ENCODE measurements around the gene ALDH7A1.
"Not testable (repeated sequence)": the region's sequence is repeated elsewhere in the genome, so short reads cannot be mapped to it uniquely, and the experiment has no call there.

ALDH7A1 gene

DNA sequence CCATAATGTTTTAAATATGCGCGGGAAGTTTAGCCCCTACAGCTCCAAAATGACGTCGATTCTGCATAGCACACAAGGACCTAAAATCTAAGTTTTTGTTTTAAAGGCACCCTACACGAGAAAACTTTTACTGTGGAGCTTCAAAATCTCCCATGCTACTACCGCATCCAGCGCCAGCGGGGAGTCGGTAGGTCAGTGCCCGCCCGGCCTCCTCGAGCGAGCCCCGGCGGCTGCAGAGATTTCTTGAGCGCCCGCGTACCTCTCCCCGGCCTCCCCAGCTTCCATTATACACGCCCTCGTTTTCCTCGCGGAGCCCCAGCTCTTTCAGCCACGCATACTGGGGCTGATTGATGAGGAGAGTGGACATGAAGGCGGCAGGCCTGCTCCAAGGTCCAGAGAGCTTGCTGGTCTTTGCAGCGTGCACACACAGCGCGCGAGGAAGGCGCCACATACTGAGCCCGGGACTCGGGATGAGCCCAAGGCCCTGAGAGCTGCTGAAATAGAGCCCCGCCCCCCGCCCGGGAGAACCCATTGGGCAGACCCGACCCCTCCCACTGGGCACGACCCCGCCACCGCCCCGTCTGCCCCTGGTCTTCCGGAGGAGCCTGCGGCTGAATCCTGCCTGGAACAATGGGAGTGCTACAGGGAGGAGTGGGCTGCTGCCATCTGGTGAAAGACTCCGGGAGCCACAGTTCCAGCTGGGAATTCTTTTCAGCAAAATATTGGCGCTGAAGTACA, at the start of gene ALDH7A1:
Gene ALDH7A1, minus strand, starts transcription at position 472 of the 738 bp plus-strand sequence. Its CDS starts 21 bp downstream, at position 451.
- DNase-seq, result peak; percentile 97

DNA sequence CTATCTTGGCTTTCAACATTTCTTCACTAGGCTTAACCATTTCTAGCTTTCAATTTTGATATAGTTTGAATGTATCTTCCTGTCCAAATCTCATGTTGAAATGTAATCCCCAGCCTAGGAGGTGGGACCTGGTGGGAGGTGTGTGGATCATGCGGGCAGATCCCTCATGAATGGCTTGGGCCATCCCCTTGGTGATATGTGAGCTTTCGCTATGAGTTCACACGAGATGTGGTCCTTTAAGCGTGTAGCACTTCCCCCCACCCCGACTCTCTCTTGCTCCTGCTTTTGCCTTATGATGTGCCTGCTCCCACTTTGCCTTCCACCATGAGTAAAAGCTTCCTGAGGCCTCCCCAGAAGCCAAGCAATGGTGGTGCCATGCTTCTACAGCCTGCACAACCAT, 46.4 kb upstream of the ALDH7A1 start:
- no peak for DNase-seq

DNA sequence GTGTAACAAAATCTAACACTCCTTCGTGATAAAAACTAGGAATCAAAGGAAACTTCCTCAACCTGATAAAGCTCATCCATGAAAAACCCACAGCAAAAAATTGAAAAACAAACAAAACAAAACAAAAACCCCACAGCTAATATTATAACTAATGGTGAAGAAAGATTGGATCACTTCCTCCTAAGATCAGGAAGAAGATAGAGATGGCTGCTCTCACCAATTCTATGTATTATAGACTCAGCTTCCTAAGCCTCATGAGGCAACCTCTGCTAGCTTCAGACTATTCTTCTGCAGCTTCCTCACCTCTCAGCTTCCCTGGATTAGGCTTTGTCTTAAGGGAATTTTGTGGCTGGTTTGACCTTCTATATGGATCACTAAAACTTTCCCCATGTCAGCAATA, 45.8 kb upstream of the ALDH7A1 start:
- no peak for DNase-seq

DNA sequence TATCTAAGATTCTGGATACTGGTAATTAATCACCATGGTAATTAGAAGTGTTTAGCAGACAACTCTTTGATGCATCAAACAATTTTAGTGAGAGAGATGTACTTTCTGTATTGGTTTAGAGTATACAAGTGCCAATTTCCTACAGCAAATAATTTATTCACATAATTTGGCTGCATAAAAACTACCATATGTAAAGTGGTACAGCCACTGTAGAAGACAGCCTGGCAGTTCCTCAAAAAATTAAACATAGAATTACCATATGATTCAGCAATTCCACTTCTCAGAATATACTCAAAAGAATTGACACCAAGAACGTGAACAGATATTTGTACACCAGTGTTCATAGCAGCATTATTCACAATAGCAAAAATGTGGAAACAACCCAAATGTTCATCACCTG, 41.9 kb upstream of the ALDH7A1 start:
- no peak for DNase-seq

DNA sequence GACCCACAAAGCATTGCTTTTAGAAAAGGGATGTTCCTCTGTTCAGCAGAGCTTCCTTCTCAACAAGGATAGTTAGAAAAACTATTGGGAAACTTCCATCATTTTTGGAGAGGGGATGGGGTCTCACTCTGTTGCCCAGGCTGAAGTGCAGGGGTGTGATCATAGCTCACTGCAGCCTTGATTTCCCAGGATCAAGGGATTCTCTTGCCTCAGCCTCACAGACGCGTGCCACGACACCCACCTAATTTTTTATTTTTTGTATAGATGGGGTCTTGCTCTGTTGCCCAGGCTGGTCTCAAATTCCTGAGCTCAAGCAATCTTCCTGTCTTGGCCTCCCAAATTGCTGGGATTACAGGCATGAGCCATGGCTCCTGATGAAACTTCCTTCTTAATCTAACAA, 40.6 kb upstream of the ALDH7A1 start:
- no peak for DNase-seq

GRCh38 chr5:126633552-126633951, 38.5 kb upstream of the ALDH7A1 start:
- DNase-seq, result no peak

GRCh38 chr5:126631920-126632319, 36.9 kb upstream of the ALDH7A1 start:
- no peak for DNase-seq

GRCh38 chr5:126628102-126628501, 33.1 kb upstream of the ALDH7A1 start:
- DNase-seq, result no peak

DNA sequence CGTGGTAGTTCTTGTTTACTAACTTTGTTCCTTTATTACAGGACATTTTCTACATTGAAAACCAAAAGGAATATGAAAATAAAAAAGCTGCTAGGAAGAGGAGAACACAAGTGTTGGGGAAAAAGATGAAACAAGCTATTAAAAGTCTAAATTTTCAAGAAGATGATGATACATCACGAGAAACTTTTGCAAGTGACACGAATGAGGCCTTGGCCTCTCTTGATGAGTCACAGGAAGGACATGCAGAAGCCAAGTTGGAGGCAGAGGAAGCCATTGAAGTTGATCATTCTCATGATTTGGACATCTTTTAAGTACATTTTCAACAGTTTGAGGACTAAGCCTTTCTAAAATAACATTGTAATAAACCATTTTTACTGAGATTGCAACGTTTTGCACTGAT, 29.5 kb upstream of the ALDH7A1 start:
- no peak for DNase-seq

- no peak for DNase-seq
These were observed 24.8 kb upstream of the ALDH7A1 start for GRCh38 chr5:126619781-126620180.

DNA sequence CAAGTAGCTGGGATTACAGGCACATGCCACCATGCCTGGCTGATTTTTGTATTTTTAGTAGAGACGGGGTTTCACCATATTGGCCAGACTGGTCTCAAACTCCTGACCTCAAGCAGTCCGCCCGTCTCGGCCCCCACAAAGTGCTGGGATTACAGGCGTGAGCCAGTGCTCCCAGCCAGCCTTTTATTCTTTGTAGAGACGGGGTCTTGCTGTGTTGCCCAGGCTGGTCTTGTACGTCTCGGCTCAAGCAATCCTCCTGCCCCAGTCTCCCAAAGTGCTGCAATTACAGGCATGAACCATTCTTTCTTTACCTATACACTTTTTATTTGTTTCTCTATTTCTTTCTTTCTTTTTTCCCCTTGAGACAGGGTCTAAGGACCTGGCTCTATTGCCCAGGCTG, 22.6 kb upstream of the ALDH7A1 start:
- DNase-seq, result not testable (repeated sequence)

- DNase-seq, result no peak
These were observed 20.3 kb upstream of the ALDH7A1 start for GRCh38 chr5:126615286-126615685.

DNA sequence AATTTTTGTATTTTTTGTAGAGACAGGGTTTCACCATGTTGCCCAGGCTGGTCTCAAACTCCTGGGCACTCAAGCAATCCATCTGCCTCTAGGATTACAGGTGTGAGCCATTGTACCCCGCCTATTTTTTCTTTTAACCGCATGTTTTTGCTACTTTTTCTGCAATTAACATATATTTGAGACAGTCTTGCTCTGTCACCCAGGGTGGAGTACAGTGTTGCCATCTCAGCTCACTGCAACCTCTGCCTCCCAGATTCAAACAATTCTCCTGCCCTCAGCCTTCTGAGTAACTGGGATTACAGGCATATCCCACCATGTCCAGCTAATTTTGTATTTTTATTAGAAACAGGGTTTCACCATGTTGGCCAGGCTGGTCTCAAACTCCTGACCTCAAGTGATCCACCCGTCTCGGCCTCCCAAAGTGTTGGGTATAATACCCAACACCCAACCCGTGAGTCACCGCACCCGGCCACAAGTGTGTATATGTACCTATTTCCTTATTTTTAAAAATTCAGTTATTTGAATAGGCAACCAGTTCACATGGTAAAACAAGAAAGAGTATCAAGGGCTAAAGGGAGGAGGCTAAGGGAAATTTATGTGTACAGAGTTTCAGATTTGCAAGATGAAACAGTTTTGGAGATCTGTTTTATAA, 19.0 kb upstream of the ALDH7A1 start:
- DNase-seq, result no peak

DNA sequence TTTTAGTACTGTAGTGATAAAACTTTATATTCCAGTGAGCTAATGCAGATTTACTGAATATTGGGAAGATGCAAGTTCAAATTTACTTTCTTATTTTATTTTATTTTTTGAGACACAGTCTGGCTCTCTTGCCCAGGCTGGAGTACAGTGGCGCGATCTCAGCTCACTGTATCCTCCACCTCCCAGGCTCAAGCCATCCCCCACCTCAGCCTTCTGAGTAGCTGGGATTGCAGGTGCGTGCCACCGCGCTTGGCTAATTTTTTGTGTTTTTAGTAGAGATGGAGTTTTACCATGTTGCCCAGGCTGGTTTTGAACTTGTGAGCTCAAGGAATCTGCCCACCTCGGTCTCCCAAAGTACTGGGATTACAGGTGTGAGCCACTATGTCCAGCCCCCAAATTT, 15.6 kb upstream of the ALDH7A1 start:
- DNase-seq, result no peak

DNA sequence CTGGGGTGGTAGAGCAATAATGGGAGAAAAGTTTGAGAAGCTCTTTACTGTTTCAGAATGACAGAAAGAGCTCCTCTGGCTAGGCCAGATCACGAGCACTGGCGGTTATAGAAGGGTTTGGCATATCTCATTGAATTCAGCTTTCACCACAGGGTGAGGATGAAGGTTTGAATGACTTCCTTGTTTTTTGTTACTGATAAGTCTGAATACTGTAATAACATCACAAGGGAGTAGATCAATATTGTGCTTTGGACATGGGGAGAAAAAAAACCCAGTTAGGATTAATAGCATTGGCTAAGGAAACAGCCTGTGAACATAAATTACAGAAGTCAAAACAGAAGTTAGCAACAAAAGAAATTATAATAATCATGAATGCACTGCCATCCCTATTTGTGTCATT, 15.1 kb upstream of the ALDH7A1 start:
- DNase-seq, result no peak

GRCh38 chr5:126605525-126605924, 10.5 kb upstream of the ALDH7A1 start:
- DNase-seq, result no peak

- DNase-seq, result no peak
These were observed 8.5 kb upstream of the ALDH7A1 start for GRCh38 chr5:126603402-126603991.

GRCh38 chr5:126600631-126601511, 5.9 kb upstream of the ALDH7A1 start, which contains the start of gene PHAX:
TSS of gene PHAX (plus strand) at chr5:126600947. CDS start at chr5:126600963, 16 bp downstream.
- peak; percentile 87 for DNase-seq

- not testable (repeated sequence) for DNase-seq
These were observed 5.1 kb upstream of the ALDH7A1 start for GRCh38 chr5:126599971-126600630.

DNA sequence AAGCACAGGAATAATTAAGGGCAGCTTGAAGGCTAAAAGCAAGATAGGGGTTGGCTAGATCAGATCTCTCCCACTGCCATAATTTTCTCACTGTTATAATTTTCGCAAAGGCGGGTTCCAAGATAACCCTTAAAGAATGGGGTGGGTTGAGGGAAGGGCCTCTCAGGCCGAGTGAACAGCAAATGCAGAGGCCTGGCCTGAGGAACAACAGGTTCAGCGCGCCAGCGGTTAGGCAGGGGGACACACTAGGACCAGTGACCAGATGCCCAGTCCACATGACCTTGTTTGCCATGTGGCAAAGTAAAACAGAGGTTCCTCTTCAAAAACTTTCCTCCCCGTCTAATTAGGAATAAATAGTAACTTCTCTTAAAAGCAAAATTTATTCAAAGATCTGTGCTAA, 4.5 kb upstream of the ALDH7A1 start:
- no peak for DNase-seq

DNA sequence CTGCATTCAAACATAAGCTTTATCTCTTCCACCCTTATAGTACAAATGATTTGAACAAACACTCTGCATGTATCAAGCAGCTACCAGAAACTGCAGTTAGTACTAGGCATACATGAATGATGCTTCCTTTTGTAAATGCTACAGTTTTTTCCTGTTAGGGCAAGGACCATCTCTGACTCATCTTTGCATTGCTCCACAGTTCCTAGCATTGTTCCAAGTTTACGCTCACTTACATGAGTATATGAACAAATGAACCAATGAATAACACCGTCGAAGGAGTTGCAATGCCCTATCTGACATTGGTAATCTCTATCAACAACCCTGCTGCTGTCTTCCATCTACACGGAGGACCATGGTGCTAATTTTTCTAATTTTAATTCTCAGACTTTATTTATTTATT, 2.1 kb upstream of the ALDH7A1 start:
- no peak for DNase-seq

DNA sequence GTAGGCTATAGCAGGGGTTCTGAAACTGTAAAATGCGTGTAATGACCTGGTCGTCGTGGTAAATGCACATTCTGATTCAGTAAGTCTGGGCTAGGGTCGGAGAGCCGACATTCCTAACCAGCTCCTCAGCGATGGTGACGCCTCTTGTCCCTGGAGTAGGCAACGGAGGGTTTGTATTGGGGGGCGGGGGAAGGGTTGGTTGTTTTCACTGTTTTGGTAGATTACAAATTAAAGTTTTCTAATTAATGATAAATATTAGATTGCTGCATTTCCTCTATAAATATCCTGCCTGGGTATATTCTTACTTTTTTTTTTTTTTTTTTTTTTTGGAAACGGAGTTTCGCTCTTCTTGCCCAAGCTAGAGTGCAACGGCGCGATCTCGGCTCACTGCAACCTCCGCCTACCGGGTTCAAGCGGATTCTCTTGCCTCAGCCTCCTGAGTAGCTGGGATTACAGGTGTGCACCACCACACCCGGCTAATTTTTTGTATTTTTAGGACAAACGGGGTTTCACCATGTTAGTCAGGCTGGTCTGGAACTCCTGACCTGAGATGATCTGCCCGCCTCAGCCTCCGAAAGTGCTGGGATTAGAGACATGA, 566 bp upstream of the ALDH7A1 start:
- DNase-seq, result no peak

Data from right forelimb (tissue), 1 donor.